ENCODE measurements around the gene GRID2.
"Not testable (repeated sequence)": the region's sequence is repeated elsewhere in the genome, so short reads cannot be mapped to it uniquely, and the experiment has no call there.

Gene GRID2
- 0 reads per million in 3 experiments for total RNA-seq

- DNase-seq: no peak
Observed at GRCh38 chr4:92303621-92304027, at the start of gene GRID2. Gene GRID2 (plus strand): TSS chr4:92303966.

GRCh38 chr4:92253986-92254671 lies 49.6 kb upstream of the GRID2 start:
- no peak for DNase-seq

GRCh38 chr4:92254767-92255442 lies 48.9 kb upstream of the GRID2 start:
- no peak for DNase-seq

- DNase-seq: no peak
Observed at GRCh38 chr4:92255920-92256244, 47.9 kb upstream of the GRID2 start.

- no peak for DNase-seq
Observed at GRCh38 chr4:92257931-92258857, 45.6 kb upstream of the GRID2 start.

- DNase-seq: no peak
Observed at GRCh38 chr4:92261256-92261655, 42.5 kb upstream of the GRID2 start.

- DNase-seq: no peak
Observed at GRCh38 chr4:92262371-92262770, 41.4 kb upstream of the GRID2 start.

GRCh38 chr4:92263010-92263409 lies 40.8 kb upstream of the GRID2 start:
- DNase-seq: no peak

- DNase-seq: no peak
Observed at GRCh38 chr4:92263575-92263974, 40.2 kb upstream of the GRID2 start.

GRCh38 chr4:92264163-92264562 lies 39.6 kb upstream of the GRID2 start:
- no peak for DNase-seq

- DNase-seq: no peak
Observed at GRCh38 chr4:92265021-92265420, 38.7 kb upstream of the GRID2 start.

GRCh38 chr4:92265798-92266197 lies 38.0 kb upstream of the GRID2 start:
- DNase-seq: no peak

- no peak for DNase-seq
Observed at GRCh38 chr4:92266521-92266920, 37.2 kb upstream of the GRID2 start.

GRCh38 chr4:92268642-92269041 lies 35.1 kb upstream of the GRID2 start:
- DNase-seq: no peak

- no peak for DNase-seq
Observed at GRCh38 chr4:92270908-92271307, 32.9 kb upstream of the GRID2 start.

- DNase-seq: not testable (repeated sequence)
Observed at GRCh38 chr4:92271551-92271950, 32.2 kb upstream of the GRID2 start.

- DNase-seq: not testable (repeated sequence)
Observed at GRCh38 chr4:92277057-92277881, 26.5 kb upstream of the GRID2 start.

- DNase-seq: no peak
Observed at GRCh38 chr4:92279296-92279695, 24.5 kb upstream of the GRID2 start.

- no peak for DNase-seq
Observed at GRCh38 chr4:92299152-92299551, 4.6 kb upstream of the GRID2 start.

GRCh38 chr4:92304121-92304520 lies 355 bp downstream of the GRID2 start:
- no peak for DNase-seq

GRCh38 chr4:92304606-92305005 lies 840 bp downstream of the GRID2 start:
- DNase-seq: no peak

GRCh38 chr4:92305148-92305877 lies 1.5 kb downstream of the GRID2 start:
- no peak for DNase-seq

Data from central memory CD4-positive, alpha-beta T cell (primary cell).